ENCODE results near the gene AP3B1. TPM values are rescaled to one million over a fixed set of nuclear protein-coding genes. Genes with fewer than 3 reads are reported as not detected.

The AP3B1 gene
- total RNA-seq, 1 experiment from 2014 or later = 41.8 TPM

DNA sequence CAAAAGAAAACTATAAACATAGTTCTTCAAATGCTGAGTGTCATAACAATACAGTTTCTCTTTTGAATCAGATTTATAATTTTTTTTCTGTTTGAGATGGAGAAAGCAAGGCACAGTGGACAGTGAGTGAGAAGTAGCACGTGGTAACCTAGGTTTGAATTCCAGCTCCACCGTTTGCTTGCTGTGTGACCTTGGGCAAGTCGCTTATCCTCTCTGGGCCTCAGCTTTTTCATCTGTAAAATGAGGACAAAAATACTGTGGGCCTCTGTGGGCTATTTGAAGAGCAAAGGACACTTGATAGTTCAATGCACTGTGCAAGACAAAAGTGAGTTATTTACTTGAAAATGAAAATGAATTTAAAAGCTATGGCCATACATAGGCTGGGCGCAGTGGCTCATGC, 330.7 kb downstream of the AP3B1 start:
- Histone ChIP-seq H3K9ac (ENCODE audit: extremely low read depth, insufficient read length, low read length) (no peak overlapping the region), H3K4me2 (ENCODE audit: insufficient read depth, insufficient read length, low read length) (no peak overlapping the region), H3K14ac (ENCODE audit: insufficient read depth, low read length) (no peak overlapping the region), H3T11ph (ENCODE audit: low read length) (no peak overlapping the region), H3K79me1 (ENCODE audit: insufficient read depth, low read depth, low read length, poor library complexity, severe bottlenecking) (no peaks in the 10 kb centered on the region), H3K23me2 (ENCODE audit: insufficient read length, low read depth, low read length, poor library complexity, severe bottlenecking) (no peaks in the 10 kb centered on the region), H4K91ac (ENCODE audit: insufficient read length, low read depth, low read length) (no peak overlapping the region), H2BK20ac (ENCODE audit: low read depth, low read length, poor library complexity, severe bottlenecking) (no peak overlapping the region), H3K27ac (ENCODE audit: insufficient read length, low read depth, low read length) (no peak overlapping the region), H3K79me2 (ENCODE audit: insufficient read depth, low read length) (no peaks in the 10 kb centered on the region), H4K8ac (replicated peaks; ENCODE audit: insufficient read length, low read depth, low read length) (no peak overlapping the region), H2BK15ac (ENCODE audit: low read depth, low read length) (no peak overlapping the region), H4K20me1 (ENCODE audit: control insufficient read depth, insufficient read depth, insufficient read length) (no peaks in the 10 kb centered on the region), H2AK5ac (ENCODE audit: insufficient read length, low read length) (no peak overlapping the region), H3K4ac (ENCODE audit: low read depth, low read length) (no peak overlapping the region), H2BK12ac (ENCODE audit: insufficient read length, low read depth, low read length) (no peak overlapping the region), H2BK5ac (ENCODE audit: insufficient read length, low read length) (no peak overlapping the region), H3K9me3 (ENCODE audit: control insufficient read depth, low read depth, low read length) (no peaks in the 10 kb centered on the region), H3K23ac (ENCODE audit: insufficient read length, low read depth, low read length) (no peak overlapping the region), H3K27me3 (ENCODE audit: insufficient read depth, low read length) (peaks cover 21% of the 10 kb centered on the region; the same call in 1 of the 2 replicates), H4K5ac (ENCODE audit: insufficient read length, low read depth, low read length) (no peak overlapping the region), H2BK120ac (ENCODE audit: low read depth, low read length, poor library complexity, severe bottlenecking) (no peak overlapping the region), H3K4me1 (ENCODE audit: insufficient read depth, low read length) (peaks cover 8% of the 10 kb centered on the region; the same call in 1 of the 2 replicates), H2AFZ (ENCODE audit: low read length) (no peak overlapping the region), H3K56ac (ENCODE audit: insufficient read length, low read depth, low read length) (no peak overlapping the region), H3K18ac (ENCODE audit: insufficient read length, low read depth, low read length) (no peak overlapping the region)
- no peaks in the 10 kb centered on the region; a peak in 1 of 5 replicates for H3K9me3 Mint-ChIP-seq
- peaks cover 21 to 28% of the 10 kb centered on the region in 2 experiments for H3K4me1 Mint-ChIP-seq
- H3K27ac Mint-ChIP-seq = no peak overlapping the region; a peak in 2 of 7 replicates
- peaks cover 97% of the 10 kb centered on the region for H3K27me3 Mint-ChIP-seq (ENCODE audit: low read depth)
- TF ChIP-seq, protein P1, sequence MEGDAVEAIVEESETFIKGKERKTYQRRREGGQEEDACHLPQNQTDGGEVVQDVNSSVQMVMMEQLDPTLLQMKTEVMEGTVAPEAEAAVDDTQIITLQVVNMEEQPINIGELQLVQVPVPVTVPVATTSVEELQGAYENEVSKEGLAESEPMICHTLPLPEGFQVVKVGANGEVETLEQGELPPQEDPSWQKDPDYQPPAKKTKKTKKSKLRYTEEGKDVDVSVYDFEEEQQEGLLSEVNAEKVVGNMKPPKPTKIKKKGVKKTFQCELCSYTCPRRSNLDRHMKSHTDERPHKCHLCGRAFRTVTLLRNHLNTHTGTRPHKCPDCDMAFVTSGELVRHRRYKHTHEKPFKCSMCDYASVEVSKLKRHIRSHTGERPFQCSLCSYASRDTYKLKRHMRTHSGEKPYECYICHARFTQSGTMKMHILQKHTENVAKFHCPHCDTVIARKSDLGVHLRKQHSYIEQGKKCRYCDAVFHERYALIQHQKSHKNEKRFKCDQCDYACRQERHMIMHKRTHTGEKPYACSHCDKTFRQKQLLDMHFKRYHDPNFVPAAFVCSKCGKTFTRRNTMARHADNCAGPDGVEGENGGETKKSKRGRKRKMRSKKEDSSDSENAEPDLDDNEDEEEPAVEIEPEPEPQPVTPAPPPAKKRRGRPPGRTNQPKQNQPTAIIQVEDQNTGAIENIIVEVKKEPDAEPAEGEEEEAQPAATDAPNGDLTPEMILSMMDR (conservative IDR thresholded peaks at IDR 0.05) = no peak
- no CpG with 5 or more reads among the region's 4 CpGs for WGBS (ENCODE audit: extremely low coverage, insufficient read length, low lambda C conversion rate)
- no peak overlapping the region for H3K4me3 Mint-ChIP-seq
- no peaks in the 10 kb centered on the region for H3K36me3 Mint-ChIP-seq (ENCODE audit: insufficient read depth in 1 of 3, low read depth in 3 of 3)
- no peak for DNase-seq

All from H9 (cell line).